Activated CD8-positive, alpha-beta T cell treated with anti-CD3 and anti-CD28 coated beads for 36 hours (primary cell): Measurements from ENCODE around the gene FAM3B. TPM values are rescaled to one million over a fixed set of nuclear protein-coding genes. Genes with fewer than 3 reads are reported as not detected.

Source experiments
- ATAC-seq: fragments of 200-7000 bp; cut with Tn5 transposase; one replicate; pipeline ENCODE4 v1.10.0; 2021; ENCODE audit warnings: mild to moderate bottlenecking, moderate library complexity
- CTCF ChIA-PET: fragments of 350-600 bp; sonication (Branson Sonifier 250); formaldehyde crosslinking; loops from one replicate; lab custom pipeline; 2021; ENCODE audit warnings: antibody characterized with exemption; lab: Charles Lee
- POLR2A ChIA-PET: fragments of 350-600 bp; sonication (Branson Sonifier 250); formaldehyde crosslinking; loops from one replicate; lab custom pipeline; 2021; ENCODE audit warnings: antibody characterized with exemption; lab: Charles Lee
- DNase-seq: peaks from one replicate; pipeline ENCODE4 v3.0.0-alpha.2; 2020
- H3K27ac Mint-ChIP-seq: one replicate; pipeline ENCODE4 v1.8.0; 2021; ENCODE audit warnings: mild to moderate bottlenecking, mixed read lengths
- H3K27me3 Mint-ChIP-seq: one replicate; pipeline ENCODE4 v1.8.0; 2021; ENCODE audit warnings: mixed read lengths
- H3K36me3 Mint-ChIP-seq: one replicate; pipeline ENCODE4 v1.8.0; 2021; ENCODE audit warnings: low read depth, mixed read lengths
- H3K4me1 Mint-ChIP-seq: one replicate; pipeline ENCODE4 v1.8.0; 2021; ENCODE audit warnings: low read depth, mixed read lengths
- H3K4me3 Mint-ChIP-seq: one replicate; pipeline ENCODE4 v1.8.0; 2021; ENCODE audit warnings: mild to moderate bottlenecking, moderate library complexity, mixed read lengths
- H3K9me3 Mint-ChIP-seq: one replicate; pipeline ENCODE4 v1.8.0; 2021; ENCODE audit warnings: mixed read lengths
- intact Hi-C: fragments of 100-400 bp; cut with micrococcal nuclease; formaldehyde crosslinking; loops from one replicate; pipeline ENCODE4 v1.10.0; 2022
- total RNA-seq, 2 experiments: library from RNA; stranded (reverse); gene quantifications; one replicate each; pipeline ENCODE4 v1.2.3, GENCODE V29; 2021
- TF ChIP-seq, protein P1 (sequence below): fragments of 200-600 bp; IDR thresholded peaks from one replicate; pipeline ENCODE4 v1.8.0; 2022; ENCODE audit warnings: antibody characterized with exemption, mild to moderate bottlenecking

Gene FAM3B
- total RNA-seq, 2 experiments from 2014 or later = not detected

DNA sequence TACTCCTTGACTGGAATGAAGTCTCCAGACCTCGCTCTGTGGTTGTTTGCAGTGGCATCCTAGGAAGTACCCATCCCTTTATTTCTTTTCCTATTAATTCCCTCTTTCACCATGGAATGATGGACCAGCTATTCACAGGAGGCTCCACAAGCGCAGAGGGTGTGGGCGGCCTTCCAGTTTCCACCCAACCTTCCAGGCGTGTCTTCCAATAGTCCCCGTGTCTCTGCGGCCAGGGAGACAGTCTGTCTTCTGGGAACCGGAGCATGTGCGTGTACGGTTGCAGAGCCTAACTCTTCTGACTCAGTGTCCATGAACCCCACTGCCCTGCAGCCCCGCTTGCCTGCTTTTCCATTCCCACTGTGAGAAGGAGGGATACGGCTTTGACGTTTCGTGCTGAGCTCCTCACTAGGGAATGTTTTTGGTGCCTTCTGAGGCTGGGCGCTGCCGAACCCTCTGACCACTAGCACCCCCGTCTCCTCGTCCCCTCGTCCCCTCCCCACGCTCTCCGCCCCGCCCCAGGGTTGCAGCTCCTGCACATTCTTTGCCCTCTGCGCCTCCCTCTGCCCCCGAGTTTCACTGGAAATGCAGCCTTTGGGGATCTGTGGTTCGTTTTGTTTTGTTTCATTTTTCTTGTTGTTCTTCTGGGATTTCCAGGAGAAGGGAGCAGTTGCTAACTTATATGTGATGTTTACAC is 26.3 kb upstream of the FAM3B start:
- TF ChIP-seq, protein P1, sequence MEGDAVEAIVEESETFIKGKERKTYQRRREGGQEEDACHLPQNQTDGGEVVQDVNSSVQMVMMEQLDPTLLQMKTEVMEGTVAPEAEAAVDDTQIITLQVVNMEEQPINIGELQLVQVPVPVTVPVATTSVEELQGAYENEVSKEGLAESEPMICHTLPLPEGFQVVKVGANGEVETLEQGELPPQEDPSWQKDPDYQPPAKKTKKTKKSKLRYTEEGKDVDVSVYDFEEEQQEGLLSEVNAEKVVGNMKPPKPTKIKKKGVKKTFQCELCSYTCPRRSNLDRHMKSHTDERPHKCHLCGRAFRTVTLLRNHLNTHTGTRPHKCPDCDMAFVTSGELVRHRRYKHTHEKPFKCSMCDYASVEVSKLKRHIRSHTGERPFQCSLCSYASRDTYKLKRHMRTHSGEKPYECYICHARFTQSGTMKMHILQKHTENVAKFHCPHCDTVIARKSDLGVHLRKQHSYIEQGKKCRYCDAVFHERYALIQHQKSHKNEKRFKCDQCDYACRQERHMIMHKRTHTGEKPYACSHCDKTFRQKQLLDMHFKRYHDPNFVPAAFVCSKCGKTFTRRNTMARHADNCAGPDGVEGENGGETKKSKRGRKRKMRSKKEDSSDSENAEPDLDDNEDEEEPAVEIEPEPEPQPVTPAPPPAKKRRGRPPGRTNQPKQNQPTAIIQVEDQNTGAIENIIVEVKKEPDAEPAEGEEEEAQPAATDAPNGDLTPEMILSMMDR = no peak
- Mint-ChIP-seq H3K27ac (no peak overlapping the region), H3K36me3 (no peaks in the 10 kb centered on the region), H3K27me3 (peaks cover 14% of the 10 kb centered on the region), H3K9me3 (no peaks in the 10 kb centered on the region), H3K4me1 (peaks cover 6% of the 10 kb centered on the region), H3K4me3 (no peak overlapping the region)
- ATAC-seq = no peak
- no peak for DNase-seq
- ChIA-PET CTCF (no interaction called here), POLR2A (no interaction called here)
- intact Hi-C loops = no loop called here

DNA sequence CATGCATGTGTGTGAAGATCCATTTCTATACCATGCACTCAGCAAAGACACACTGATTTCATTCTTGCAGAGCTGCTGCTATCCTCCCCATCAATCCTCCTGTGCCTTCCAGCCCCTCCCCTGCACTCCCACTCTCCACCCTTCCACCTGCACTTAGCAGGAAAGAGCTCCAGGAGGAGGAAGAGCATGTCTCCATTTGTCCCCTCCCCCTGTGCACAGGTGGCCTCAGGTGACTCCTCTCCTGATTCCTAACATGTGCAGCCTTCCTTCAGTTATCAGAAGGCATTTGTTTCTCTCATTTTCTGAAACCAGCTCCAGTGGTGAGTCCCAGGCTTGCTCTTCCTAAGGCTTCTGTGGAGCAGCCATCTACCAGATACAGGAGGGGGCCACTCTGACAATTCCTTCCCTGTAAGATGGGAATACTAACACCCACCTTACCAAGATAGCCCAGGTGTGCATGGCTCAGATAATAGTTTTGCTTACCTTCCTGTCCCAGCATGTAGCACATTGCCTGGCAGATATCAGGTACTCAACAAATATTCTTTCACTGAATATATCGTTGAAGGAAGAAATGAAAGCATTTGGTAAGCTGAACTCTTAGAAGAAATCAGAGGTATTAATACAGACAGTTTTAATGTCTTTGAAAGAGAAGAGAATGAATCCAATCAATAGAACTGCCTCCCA is 21.9 kb upstream of the FAM3B start:
- ATAC-seq (no peak), DNase-seq (no peak)
- H3K9me3 Mint-ChIP-seq = peaks cover 3% of the 10 kb centered on the region
- peaks cover 6% of the 10 kb centered on the region for H3K4me1 Mint-ChIP-seq
- TF ChIP-seq, protein P1 = no peak
- no peak overlapping the region for H3K4me3 Mint-ChIP-seq
- H3K27me3 Mint-ChIP-seq = peaks cover 25% of the 10 kb centered on the region
- H3K36me3 Mint-ChIP-seq = no peaks in the 10 kb centered on the region
- intact Hi-C loops = no loop called here
- ChIA-PET POLR2A (no interaction called here), CTCF (interaction anchor here (1.1 kb wide), 1 partner anchor 12 kb away, joined by 3 read pairs; no protein-coding TSS in a partner anchor)
- no peak overlapping the region for H3K27ac Mint-ChIP-seq

DNA sequence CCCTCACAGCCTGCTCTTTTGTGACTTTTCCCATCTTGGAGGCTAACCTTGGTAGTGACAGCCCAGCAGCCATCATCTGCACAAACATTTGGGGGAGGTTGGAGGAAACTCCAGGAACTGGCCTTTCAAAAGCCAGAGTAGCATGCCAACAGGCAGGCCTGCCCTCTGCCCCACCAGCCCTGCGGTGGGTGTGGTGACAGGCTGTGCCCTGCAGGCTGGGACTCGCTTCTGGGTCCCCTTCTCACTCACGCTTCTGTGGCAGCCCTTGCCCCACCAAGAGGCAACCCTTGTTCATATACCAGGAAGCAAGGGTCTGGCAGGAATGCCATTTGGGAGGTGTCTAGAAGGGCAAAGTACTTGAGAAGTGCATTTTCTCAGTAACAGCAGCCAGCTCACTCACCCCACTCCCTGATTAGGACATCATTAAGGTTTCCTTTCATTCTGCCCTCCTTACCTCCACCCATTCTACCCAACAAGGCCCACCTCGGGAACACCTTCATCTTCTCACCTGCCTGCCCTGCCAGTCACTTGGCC is 20.8 kb upstream of the FAM3B start:
- H3K27me3 Mint-ChIP-seq = peaks cover 25% of the 10 kb centered on the region

DNA sequence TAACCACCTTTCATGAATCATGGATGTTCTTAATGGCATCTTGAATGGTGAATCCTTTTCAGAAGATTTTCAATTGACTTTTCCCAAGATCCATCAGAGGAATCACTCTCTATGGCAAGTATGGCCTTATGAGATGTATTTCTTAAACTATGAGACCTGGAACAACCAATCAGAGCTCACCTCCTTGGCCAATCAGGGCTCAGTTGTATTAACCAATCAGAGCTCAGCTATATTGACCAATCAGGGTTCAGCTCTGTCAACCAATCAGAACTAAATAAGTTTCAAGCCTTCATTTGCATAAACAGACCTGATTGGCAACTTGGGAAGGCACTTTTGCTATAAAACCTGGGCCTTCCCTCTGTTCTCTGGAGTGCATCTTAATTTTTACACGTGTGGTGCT is 13.6 kb upstream of the FAM3B start:
- POLR2A ChIA-PET = no interaction called here
- no peak for ATAC-seq
- Mint-ChIP-seq H3K9me3 (peaks cover 7% of the 10 kb centered on the region), H3K36me3 (peaks cover 2% of the 10 kb centered on the region), H3K4me3 (no peak overlapping the region), H3K4me1 (no peaks in the 10 kb centered on the region), H3K27ac (no peak overlapping the region), H3K27me3 (peaks cover 7% of the 10 kb centered on the region)
- TF ChIP-seq, protein P1 = no peak
- intact Hi-C loops = no loop called here
- no peak for DNase-seq
- CTCF ChIA-PET = no interaction called here

More for the DNA sequence above, 20.8 kb upstream of the FAM3B start:
- Mint-ChIP-seq H3K36me3 (no peaks in the 10 kb centered on the region), H3K4me1 (peaks cover 6% of the 10 kb centered on the region), H3K9me3 (peaks cover 3% of the 10 kb centered on the region), H3K4me3 (no peak overlapping the region), H3K27ac (no peak overlapping the region)
- POLR2A ChIA-PET = no interaction called here
- TF ChIP-seq, protein P1 = no peak
- CTCF ChIA-PET = no interaction called here
- DNase-seq (no peak), ATAC-seq (no peak)
- intact Hi-C loops = no loop called here
